Frontal cortex (tissue), 1 donor: ENCODE data around the gene P4HTM. TPM values are rescaled to one million over a fixed set of nuclear protein-coding genes. Genes with fewer than 3 reads are reported as not detected.
A peak's percentile ranks its signal among the peaks of the same experiment; 100 is the strongest.

Experiments used
- small RNA-seq: library from RNA; depleted of rRNA; stranded (forward); fragments of <200 nt; gene quantifications from one replicate; pipeline ENCODE3, GENCODE V24; 2014
- total RNA-seq: library from RNA; depleted of rRNA; stranded (reverse); fragments of >200 nt; gene quantifications from one replicate; pipeline ENCODE4 v1.2.3, GENCODE V29; 2014

The P4HTM gene
- total RNA-seq, 1 donor from 2014 or later, result 53.8 TPM

Small RNA genes within 50 kb of the gene (small RNA-seq; reads per million reads assigned to genes)
- gene MIR191, result 3,650 reads per million, percentile 100 among the genes with 10 or more reads in this experiment
- 53.8 reads per million, percentile 98 among the genes with 10 or more reads in this experiment for gene MIR425

Other genes with a start within 250 kb of the P4HTM start
- gene PRKAR2A, start 142.4 kb upstream of the P4HTM start, total RNA-seq, result 32.2 TPM
- gene SLC25A20, start 91.4 kb upstream of the P4HTM start, total RNA-seq, result 9.0 TPM
- 59.1 TPM for gene ARIH2, start 71.4 kb upstream of the P4HTM start, total RNA-seq
- gene WDR6, start 17.1 kb downstream of the P4HTM start, total RNA-seq, result 111 TPM
- 51.4 TPM for gene DALRD3, start 28.3 kb downstream of the P4HTM start, total RNA-seq
- 31.8 TPM for gene NDUFAF3, start 31.9 kb downstream of the P4HTM start, total RNA-seq
- 190 TPM for gene IMPDH2, start 39.2 kb downstream of the P4HTM start, total RNA-seq
- 148 TPM for gene QRICH1, start 103.8 kb downstream of the P4HTM start, total RNA-seq
- 179 TPM for gene QARS1, start 114.5 kb downstream of the P4HTM start, total RNA-seq
- gene USP19, start 130.6 kb downstream of the P4HTM start, total RNA-seq, result 44.8 TPM
- gene LAMB2, start 142.8 kb downstream of the P4HTM start, total RNA-seq, result 30.2 TPM
- 17.9 TPM for gene CCDC71, start 176.1 kb downstream of the P4HTM start, total RNA-seq
- 16.3 TPM for gene KLHDC8B, start 181.4 kb downstream of the P4HTM start, total RNA-seq